B cell (primary cell): ENCODE data around the gene WDR62. TPM values are rescaled to one million over a fixed set of nuclear protein-coding genes. Genes with fewer than 3 reads are reported as not detected.

Source experiments
- ATAC-seq: fragments of 200-7000 bp; cut with Tn5 transposase; one replicate; pipeline ENCODE4 v1.10.0; 2021; ENCODE audit warnings: low read depth, mild to moderate bottlenecking, moderate number of reproducible peaks, moderate library complexity
- CTCF ChIA-PET: fragments of 350-600 bp; sonication (Branson Sonifier 250); formaldehyde crosslinking; loops from one replicate; lab custom pipeline; 2021; ENCODE audit warnings: antibody characterized with exemption, inconsistent platforms; lab: Charles Lee
- POLR2A ChIA-PET: fragments of 350-600 bp; sonication (Branson Sonifier 250); formaldehyde crosslinking; loops from one replicate; lab custom pipeline; 2021; ENCODE audit warnings: antibody characterized with exemption; lab: Charles Lee
- DNase-seq: peaks from one replicate; pipeline ENCODE4 v3.0.0; 2013
- H2AFZ ChIP-seq: 2 replicates; pipeline ENCODE4 v1.6.1; 2012; ENCODE audit warnings: mild to moderate bottlenecking, low read depth, low read length; ENCODE audit not compliant: insufficient read depth, poor library complexity, severe bottlenecking
- H3K27ac ChIP-seq, 2 donors: 1 replicate in 1 of 2; 2 replicates in 1 of 2; pipeline ENCODE4 v1.5.1; 2012 to 2013; ENCODE audit warnings: low read length in 2 of 2, mild to moderate bottlenecking in 2 of 2, moderate library complexity in 1 of 2
- H3K27me3 ChIP-seq, 4 experiments: fragments of 200-600 bp in 1 of 4; sonication (generic) in 1 of 4; replicated peaks in 1 of 4; 1 replicate in 2 of 4; 2 replicates in 2 of 4; pipeline versions ENCODE4 v1.6.1 to v1.7.0; 2013 to 2016; ENCODE audit warnings: low read length in 3 of 4, mild to moderate bottlenecking in 2 of 4, mixed read lengths in 1 of 4, moderate library complexity in 1 of 4; ENCODE audit not compliant: insufficient read depth in 4 of 4, control insufficient read depth in 3 of 4; ENCODE audit errors: control extremely low read depth in 1 of 4
- H3K36me3 ChIP-seq, 2 experiments: replicated peaks in 1 of 2; 1 replicate in 1 of 2; 2 replicates in 1 of 2; pipeline versions ENCODE4 v1.6.1 to v1.7.1; 2013; ENCODE audit warnings: low read length in 1 of 2; ENCODE audit not compliant: insufficient read depth in 2 of 2, control insufficient read depth in 1 of 2; ENCODE audit errors: control extremely low read depth in 1 of 2, extremely low read depth in 1 of 2
- H3K4me1 ChIP-seq, 2 donors: fragments of 200-600 bp in 1 of 2; sonication (generic) in 1 of 2; 1 replicate in 1 of 2; 2 replicates in 1 of 2; pipeline versions ENCODE4 v1.5.1 to v1.6.1; 2013 to 2017; ENCODE audit warnings: low read length in 2 of 2; ENCODE audit not compliant: control insufficient read depth in 2 of 2, insufficient read depth in 2 of 2
- H3K4me2 ChIP-seq: replicated peaks from 2 replicates; pipeline ENCODE3; 2012; ENCODE audit warnings: mild to moderate bottlenecking, low read depth, low read length; ENCODE audit not compliant: poor library complexity, severe bottlenecking
- H3K4me3 ChIP-seq, 5 experiments: fragments of 200-600 bp in 1 of 5; sonication (generic) in 1 of 5; 1 replicate in 3 of 5; 2 replicates in 2 of 5; pipeline versions ENCODE4 v1.5.1 to v1.7.0; 2011 to 2016; ENCODE audit warnings: low read length in 4 of 5, mild to moderate bottlenecking in 4 of 5, low read depth in 2 of 5, control low read depth in 1 of 5, moderate library complexity in 1 of 5; ENCODE audit not compliant: insufficient read depth in 1 of 5; ENCODE audit errors: control extremely low read depth in 1 of 5, extremely low read depth in 1 of 5
- H3K79me2 ChIP-seq: fragments of 200-600 bp; sonication (generic); one replicate; pipeline ENCODE4 v1.6.0; 2016; ENCODE audit warnings: low read length; ENCODE audit not compliant: control insufficient read depth, insufficient read depth
- H3K9ac ChIP-seq: fragments of 200-600 bp; sonication (generic); 2 replicates; pipeline ENCODE4 v1.6.1; 2017; ENCODE audit warnings: mild to moderate bottlenecking, low read length, moderate library complexity
- H3K9me3 ChIP-seq, 3 donors: one replicate each; pipeline versions ENCODE4 v1.6.1 to v1.7.1; 2013; ENCODE audit warnings: low read length in 2 of 3; ENCODE audit not compliant: control insufficient read depth in 2 of 3, insufficient read depth in 1 of 3; ENCODE audit errors: control extremely low read depth in 1 of 3
- H4K20me1 ChIP-seq: 2 replicates; pipeline ENCODE4 v1.6.0; 2012; ENCODE audit warnings: mild to moderate bottlenecking, low read length; ENCODE audit not compliant: insufficient read depth, control insufficient read depth, poor library complexity, severe bottlenecking
- H3K27ac Mint-ChIP-seq: one replicate; pipeline ENCODE4 v1.8.0; 2021; ENCODE audit warnings: mixed read lengths
- H3K27me3 Mint-ChIP-seq: one replicate; pipeline ENCODE4 v1.8.0; 2021; ENCODE audit warnings: mixed read lengths
- H3K4me1 Mint-ChIP-seq: one replicate; pipeline ENCODE4 v1.8.0; 2021; ENCODE audit warnings: mixed read lengths
- H3K4me3 Mint-ChIP-seq: one replicate; pipeline ENCODE4 v1.8.0; 2021; ENCODE audit warnings: mixed read lengths
- H3K9me3 Mint-ChIP-seq: one replicate; pipeline ENCODE4 v1.8.0; 2022; ENCODE audit warnings: mixed read lengths; ENCODE audit not compliant: insufficient read depth
- CTCF ChIP-seq: fragments of 200-600 bp; IDR thresholded peaks from one replicate; pipeline ENCODE4 v1.8.0; 2022; ENCODE audit warnings: antibody characterized with exemption, mild to moderate bottlenecking
- EZH2 ChIP-seq: IDR thresholded peaks from 2 replicates; pipeline ENCODE4 v1.6.1; 2012; ENCODE audit warnings: borderline replicate concordance, low read depth, mild to moderate bottlenecking, moderate library complexity, low read length; ENCODE audit not compliant: insufficient read depth, poor library complexity, severe bottlenecking
- WGBS: methylation state at CpG from one replicate; pipeline ENCODE4 v1.1.5; 2013; ENCODE audit warnings: missing lambda C conversion rate; ENCODE audit not compliant: insufficient coverage; 5-methylcytosine and 5-hydroxymethylcytosine counted together
- intact Hi-C: fragments of 100-400 bp; cut with micrococcal nuclease; formaldehyde crosslinking; loops from one replicate; pipeline ENCODE4 v1.10.0; 2022
- polyA plus RNA-seq: library from polyadenylated mRNA; depleted of rRNA; stranded (reverse); fragments of >200 nt; gene quantifications from 2 replicates; pipeline ENCODE4 v1.2.3, GENCODE V29; 2012
- total RNA-seq, 2 donors: library from RNA; stranded (reverse); fragments of 120-200 nt in 1 of 2; gene quantifications; 1 replicate in 1 of 2; 2 replicates in 1 of 2; pipeline versions ENCODE4 v1.2.3 to v1.2.4, GENCODE V29; 2013 to 2022

WDR62 gene
- total and polyA plus RNA-seq, 2 donors (not counting 1 experiment from before 2014, with no cell fraction given) = 1.8 to 1.9 TPM

- H3K9ac ChIP-seq = no peak overlapping the region
- H4K20me1 ChIP-seq = no peaks in the 10 kb centered on the region
- no peaks in the 10 kb centered on the region for H3K4me1 ChIP-seq
- no peaks in the 10 kb centered on the region for H3K9me3 Mint-ChIP-seq
- no peaks in the 10 kb centered on the region for H3K36me3 ChIP-seq
- CTCF ChIA-PET = no interaction called here
- H3K27me3 ChIP-seq = no peaks in the 10 kb centered on the region
- intact Hi-C loops = no loop called here
- H3K4me3 ChIP-seq = no peak overlapping the region
- H3K4me2 ChIP-seq = no peak overlapping the region
- no peak overlapping the region for H3K27ac Mint-ChIP-seq
- POLR2A ChIA-PET = no interaction called here
- 90% methylated on average over 2 of the region's 2 CpGs for WGBS
- no peak for DNase-seq
- H2AFZ ChIP-seq = no peak overlapping the region
- no peaks in the 10 kb centered on the region for H3K9me3 ChIP-seq
- H3K79me2 ChIP-seq = no peaks in the 10 kb centered on the region
- no peak overlapping the region for H3K27ac ChIP-seq
- H3K27me3 Mint-ChIP-seq = no peaks in the 10 kb centered on the region
- H3K4me3 Mint-ChIP-seq = no peak overlapping the region
- ATAC-seq = no peak
- no peak for TF ChIP-seq CTCF
- no peak for TF ChIP-seq EZH2
- no peaks in the 10 kb centered on the region for H3K4me1 Mint-ChIP-seq
These were observed 10.7 kb upstream of the WDR62 start for GRCh38 chr19:36043952-36044351.

GRCh38 chr19:36046443-36047050 lies 8.2 kb upstream of the WDR62 start:
- ATAC-seq = no peak
- Histone ChIP-seq H2AFZ (no peak overlapping the region), H3K9ac (no peak overlapping the region), H3K4me2 (no peak overlapping the region), H3K27ac (no peak overlapping the region), H3K4me3 (no peak overlapping the region), H3K9me3 (no peaks in the 10 kb centered on the region), H3K36me3 (no peaks in the 10 kb centered on the region), H3K27me3 (no peaks in the 10 kb centered on the region), H3K4me1 (no peaks in the 10 kb centered on the region), H3K79me2 (no peaks in the 10 kb centered on the region), H4K20me1 (no peaks in the 10 kb centered on the region)
- Mint-ChIP-seq H3K27me3 (no peaks in the 10 kb centered on the region), H3K9me3 (no peaks in the 10 kb centered on the region), H3K4me1 (peaks cover 3% of the 10 kb centered on the region), H3K27ac (no peak overlapping the region), H3K4me3 (no peak overlapping the region)
- CTCF ChIA-PET = no interaction called here
- 97% methylated on average over 4 of the region's 5 CpGs for WGBS
- POLR2A ChIA-PET = no interaction called here
- DNase-seq = no peak
- TF ChIP-seq CTCF (no peak), EZH2 (no peak)
- intact Hi-C loops = no loop called here
